AG10803 (cell line): Measurements from ENCODE around the gene ZFYVE28.
A peak's percentile ranks its signal among the peaks of the same experiment; 100 is the strongest.
"Not testable (repeated sequence)": the region's sequence is repeated elsewhere in the genome, so short reads cannot be mapped to it uniquely, and the experiment has no call there.

Source experiments
- DNase-seq: peaks from one replicate; pipeline ENCODE4 v3.0.0; 2010; ENCODE audit warnings: low read depth
- H3K4me3 ChIP-seq: 2 replicates; pipeline ENCODE4 v1.5.1; 2011; ENCODE audit warnings: mild to moderate bottlenecking, low read length, control low read depth
- CTCF ChIP-seq: conservative IDR thresholded peaks from 2 replicates; pipeline ENCODE4 v1.5.1; 2011; ENCODE audit warnings: mild to moderate bottlenecking, low read length, control low read depth, inconsistent platforms

ZFYVE28 gene

DNA sequence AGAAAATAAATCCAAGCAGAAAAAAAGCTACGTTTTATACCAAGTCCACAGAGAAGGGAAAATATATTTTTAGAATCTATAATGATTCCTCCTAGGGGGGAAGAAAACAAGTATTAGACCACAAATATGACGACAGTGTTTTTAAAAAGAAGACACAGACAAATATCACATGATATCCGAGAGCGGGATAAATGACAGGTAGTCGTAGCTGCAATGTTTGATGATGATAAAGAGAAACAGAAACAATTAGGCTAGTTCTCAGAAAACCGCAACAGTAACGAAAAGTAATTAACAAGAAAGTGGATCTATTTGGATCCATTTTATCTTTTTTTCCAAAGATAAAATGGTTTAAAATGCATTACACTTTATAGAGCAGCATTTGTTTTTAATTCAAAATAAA, 177.4 kb downstream of the ZFYVE28 start:
- TF ChIP-seq CTCF, result no peak
- DNase-seq, result no peak
- H3K4me3 ChIP-seq, result peak overlapping the region; percentile 86

GRCh38 chr4:2236944-2237666, 181.3 kb downstream of the ZFYVE28 start:
- TF ChIP-seq CTCF, result no peak
- DNase-seq, result no peak

GRCh38 chr4:2231082-2231481, 187.4 kb downstream of the ZFYVE28 start:
- no peak for DNase-seq
- no peak overlapping the region for H3K4me3 ChIP-seq
- TF ChIP-seq CTCF, result no peak

More at GRCh38 chr4:2236944-2237666, 181.3 kb downstream of the ZFYVE28 start:
- H3K4me3 ChIP-seq, result no peak overlapping the region

DNA sequence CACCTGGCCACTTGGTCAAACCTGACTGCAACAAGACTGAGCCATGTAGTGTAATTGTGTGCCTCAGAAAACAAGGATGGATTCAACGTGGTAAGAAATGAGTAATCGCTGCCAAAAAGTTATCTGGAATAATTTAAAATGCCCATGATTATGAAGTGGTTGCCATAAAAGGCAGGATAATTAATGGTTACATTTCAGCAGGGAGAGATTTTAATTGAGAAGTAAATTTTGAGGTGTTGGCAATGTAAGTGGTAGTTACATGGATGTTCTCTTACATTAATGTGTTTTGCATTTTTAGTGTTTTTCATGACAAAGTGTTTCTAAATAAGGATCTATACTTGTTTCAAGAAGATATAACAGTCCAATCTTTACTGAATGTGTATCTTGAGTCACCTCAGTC, 192.2 kb downstream of the ZFYVE28 start:
- no peak for DNase-seq
- no peak overlapping the region for H3K4me3 ChIP-seq
- TF ChIP-seq CTCF, result no peak

DNA sequence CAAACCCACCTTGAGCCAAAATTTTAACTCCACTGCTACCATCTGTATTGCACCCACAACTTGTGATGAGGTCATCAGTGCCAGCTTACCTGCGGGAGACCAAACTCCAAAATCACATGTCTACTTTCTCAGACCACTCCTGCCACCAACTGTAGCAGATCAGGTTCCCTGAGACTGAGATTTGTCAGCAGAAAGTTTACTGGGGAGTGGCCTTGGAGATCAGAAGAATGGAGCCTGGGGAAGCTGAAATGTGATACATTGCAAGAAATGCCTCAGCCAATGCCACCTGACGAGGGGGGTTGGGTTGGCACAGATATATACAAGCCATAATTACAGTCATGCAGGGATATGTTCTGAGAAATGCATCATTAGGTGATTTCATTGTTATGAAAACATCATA, 195.6 kb downstream of the ZFYVE28 start:
- H3K4me3 ChIP-seq, result no peak overlapping the region
- DNase-seq, result no peak
- no peak for TF ChIP-seq CTCF

DNA sequence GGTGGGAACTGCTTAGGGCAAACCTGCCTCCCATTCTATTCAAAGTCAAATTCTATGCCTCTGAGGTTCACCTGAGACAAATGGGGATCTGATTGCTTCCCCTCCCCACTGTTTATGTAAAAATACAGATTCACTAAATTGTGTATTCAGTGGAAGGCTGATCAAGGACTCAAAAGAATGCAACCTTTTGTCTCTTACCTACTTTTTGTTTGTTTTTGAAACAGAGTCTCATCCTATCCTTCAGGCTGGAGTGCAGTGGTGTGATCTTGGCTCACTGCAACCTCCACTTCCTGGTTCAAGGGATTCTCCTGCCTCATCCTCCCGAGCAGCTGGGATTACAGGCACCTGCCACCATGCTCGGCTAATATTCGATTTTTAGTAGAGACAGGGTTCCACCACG, 197.1 kb downstream of the ZFYVE28 start:
- not testable (repeated sequence) for DNase-seq, H3K4me3 ChIP-seq

DNA sequence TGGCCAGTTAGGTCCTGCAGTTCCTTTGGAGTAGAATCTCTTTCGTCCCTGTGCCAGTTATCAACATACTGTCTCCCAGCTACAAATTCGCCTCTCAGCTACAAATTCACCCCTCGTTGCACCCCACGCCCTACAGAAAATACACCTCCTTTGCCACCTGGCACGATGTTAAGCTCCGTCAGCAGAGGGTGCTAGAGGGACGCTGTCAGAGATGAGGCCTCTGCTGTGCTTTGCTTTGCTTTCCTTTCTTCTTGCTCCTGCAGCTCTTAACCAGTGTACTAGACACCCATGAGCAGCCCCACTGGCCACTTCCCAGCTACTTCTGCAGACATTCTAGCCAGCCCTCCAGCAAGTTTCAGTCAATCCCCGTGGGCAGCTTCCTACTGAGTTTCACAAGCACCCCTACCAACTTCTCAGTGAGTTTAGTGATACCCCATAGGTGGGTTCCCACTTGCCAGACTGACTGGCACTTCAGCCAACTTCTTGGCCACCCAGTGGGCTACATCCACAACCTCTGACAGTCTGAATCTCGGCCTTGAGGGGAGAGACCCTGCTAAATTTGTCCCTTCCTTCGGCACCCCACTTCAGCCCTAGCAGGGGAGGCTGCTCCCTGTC, 198.3 kb downstream of the ZFYVE28 start:
- no peak overlapping the region for H3K4me3 ChIP-seq
- TF ChIP-seq CTCF, result peak; percentile 96
- peak; percentile 59 for DNase-seq
